GM18508 (cell line): ENCODE results near the gene DCXR.
A peak's percentile ranks its signal among the peaks of the same experiment; 100 is the strongest.

ENCODE experiments used
- ATAC-seq: cut with Tn5 transposase; IDR thresholded peaks from one replicate; pipeline ENCODE4 v1.9.1; 2021; ENCODE audit warnings: moderate number of reproducible peaks; ENCODE audit not compliant: insufficient read depth, unreplicated experiment

The DCXR gene

GRCh38 chr17:82028246-82028645 lies 9.3 kb downstream of the DCXR start:
- ATAC-seq, result no peak

GRCh38 chr17:82025401-82026107 lies 11.9 kb downstream of the DCXR start:
- ATAC-seq, result no peak

GRCh38 chr17:82024859-82025258 lies 12.6 kb downstream of the DCXR start:
- no peak for ATAC-seq

- no peak for ATAC-seq
Observed at GRCh38 chr17:82023447-82024241, 13.9 kb downstream of the DCXR start.

GRCh38 chr17:82022981-82023446 lies 14.5 kb downstream of the DCXR start, which contains the start of gene LRRC45:
LRRC45 (plus strand) TSS chr17:82023305; CDS start chr17:82023644, 339 bp downstream.
- ATAC-seq, result peak; percentile 53

- ATAC-seq, result peak; percentile 11
Observed at GRCh38 chr17:82022310-82022980, 15.1 kb downstream of the DCXR start, which contains the start of gene CENPX. CENPX (minus strand) TSS chr17:82022878; CDS start chr17:82022861, 17 bp downstream.

GRCh38 chr17:82021900-82022309 lies 15.6 kb downstream of the DCXR start:
- no peak for ATAC-seq

- no peak for ATAC-seq
Observed at GRCh38 chr17:82021107-82021899, 16.2 kb downstream of the DCXR start.

- ATAC-seq, result no peak
Observed at GRCh38 chr17:82020572-82021106, 16.9 kb downstream of the DCXR start.

GRCh38 chr17:82019690-82020571 lies 17.6 kb downstream of the DCXR start:
- no peak for ATAC-seq

- ATAC-seq, result no peak
Observed at GRCh38 chr17:82018989-82019689, 18.4 kb downstream of the DCXR start.

- ATAC-seq, result no peak
Observed at GRCh38 chr17:82018152-82018988, 19.1 kb downstream of the DCXR start.

- ATAC-seq, result no peak
Observed at GRCh38 chr17:82017612-82018151, 19.8 kb downstream of the DCXR start.

- no peak for ATAC-seq
Observed at GRCh38 chr17:82016875-82017459, 20.5 kb downstream of the DCXR start.

- no peak for ATAC-seq
Observed at GRCh38 chr17:82016061-82016874, 21.2 kb downstream of the DCXR start.
